ENCODE results near the gene KAT14.
"Not testable (repeated sequence)": the region's sequence is repeated elsewhere in the genome, so short reads cannot be mapped to it uniquely, and the experiment has no call there.

- not testable (repeated sequence) for TF ChIP-seq CTCF (IDR thresholded peaks at IDR 0.05; ENCODE audit: insufficient read depth, low read length, poor library complexity, severe bottlenecking); EZH2phosphoT487 (conservative IDR thresholded peaks at IDR 0.05; ENCODE audit: low read length)
Observed at GRCh38 chr20:18180366-18180765, 42.7 kb downstream of the KAT14 start.
